PC-3 (cell line): ENCODE data around the gene NOTCH1.

Experiments
- CTCF ChIP-seq: fragments of 300-600 bp; sonication (generic); conservative IDR thresholded peaks from 2 replicates; pipeline ENCODE4 v1.5.1; 2017; ENCODE audit warnings: antibody characterized with exemption, low read depth, mild to moderate bottlenecking, low read length
- EZH2phosphoT487 ChIP-seq: fragments of 300-600 bp; sonication (generic); IDR thresholded peaks from 2 replicates; pipeline ENCODE4 v1.6.1; 2018; ENCODE audit warnings: mild to moderate bottlenecking, antibody characterized with exemption, low read length, borderline replicate concordance

DNA sequence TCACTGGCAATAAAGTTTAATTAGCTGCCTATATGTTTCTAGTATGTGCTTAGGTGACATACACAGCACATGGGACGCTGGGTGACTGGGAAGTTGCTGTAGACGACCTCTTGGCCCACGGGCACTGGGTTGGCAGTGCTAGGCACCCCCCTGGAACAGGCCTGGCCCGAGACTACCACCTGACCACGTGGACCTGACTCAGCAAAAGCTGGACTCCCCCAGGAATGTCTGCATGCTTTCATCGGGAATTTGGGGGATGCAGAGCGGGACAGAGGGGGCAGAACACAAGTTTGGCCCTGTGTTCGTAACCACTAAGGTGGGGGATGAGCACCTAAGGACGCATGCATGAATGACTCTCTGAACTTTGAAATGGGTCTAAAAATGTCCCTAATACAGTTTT, 89.6 kb downstream of the NOTCH1 start:
- TF ChIP-seq CTCF, result no peak
- no peak for TF ChIP-seq EZH2phosphoT487
